ENCODE results near the gene PPM1D.
"Not testable (repeated sequence)": the region's sequence is repeated elsewhere in the genome, so short reads cannot be mapped to it uniquely, and the experiment has no call there.

PPM1D gene

GRCh38 chr17:60593441-60594036 lies 6.5 kb upstream of the PPM1D start:
- in situ Hi-C loops (cut with HindIII; ENCODE audit: low sequenced_read_pairs), result not testable (repeated sequence)

- in situ Hi-C loops (cut with HindIII; ENCODE audit: low sequenced_read_pairs), result not testable (repeated sequence)
Measured at GRCh38 chr17:60594170-60594569, 5.8 kb upstream of the PPM1D start.

GRCh38 chr17:60594734-60595133 lies 5.3 kb upstream of the PPM1D start:
- in situ Hi-C loops (cut with HindIII; ENCODE audit: low sequenced_read_pairs), result no loop called here

GRCh38 chr17:60597297-60597696 lies 2.7 kb upstream of the PPM1D start:
- in situ Hi-C loops (cut with HindIII; ENCODE audit: low sequenced_read_pairs), result no loop called here

- in situ Hi-C loops (cut with HindIII; ENCODE audit: low sequenced_read_pairs), result no loop called here
Measured at GRCh38 chr17:60598001-60598736, 1.8 kb upstream of the PPM1D start.

GRCh38 chr17:60599220-60599619 lies 773 bp upstream of the PPM1D start:
- in situ Hi-C loops (cut with HindIII; ENCODE audit: low sequenced_read_pairs), result no loop called here

GRCh38 chr17:60600490-60601446 lies 775 bp downstream of the PPM1D start:
- in situ Hi-C loops (cut with HindIII; ENCODE audit: low sequenced_read_pairs), result no loop called here

- in situ Hi-C loops (cut with HindIII; ENCODE audit: low sequenced_read_pairs), result no loop called here
Measured at GRCh38 chr17:60601447-60602384, 1.7 kb downstream of the PPM1D start.

GRCh38 chr17:60602385-60602742 lies 2.4 kb downstream of the PPM1D start:
- in situ Hi-C loops (cut with HindIII; ENCODE audit: low sequenced_read_pairs), result no loop called here

- in situ Hi-C loops (cut with HindIII; ENCODE audit: low sequenced_read_pairs), result no loop called here
Measured at GRCh38 chr17:60602871-60603270, 2.9 kb downstream of the PPM1D start.

GRCh38 chr17:60603477-60603876 lies 3.5 kb downstream of the PPM1D start:
- in situ Hi-C loops (cut with HindIII; ENCODE audit: low sequenced_read_pairs), result not testable (repeated sequence)

- in situ Hi-C loops (cut with HindIII; ENCODE audit: low sequenced_read_pairs), result no loop called here
Measured at GRCh38 chr17:60604686-60605334, 4.8 kb downstream of the PPM1D start.

GRCh38 chr17:60606036-60606435 lies 6.0 kb downstream of the PPM1D start:
- in situ Hi-C loops (cut with HindIII; ENCODE audit: low sequenced_read_pairs), result no loop called here

GRCh38 chr17:60610473-60610872 lies 10.5 kb downstream of the PPM1D start:
- in situ Hi-C loops (cut with HindIII; ENCODE audit: low sequenced_read_pairs), result no loop called here

- in situ Hi-C loops (cut with HindIII; ENCODE audit: low sequenced_read_pairs), result not testable (repeated sequence)
Measured at GRCh38 chr17:60611321-60611720, 11.3 kb downstream of the PPM1D start.

- in situ Hi-C loops (cut with HindIII; ENCODE audit: low sequenced_read_pairs), result no loop called here
Measured at GRCh38 chr17:60613325-60613724, 13.3 kb downstream of the PPM1D start.

GRCh38 chr17:60613796-60614195 lies 13.8 kb downstream of the PPM1D start:
- in situ Hi-C loops (cut with HindIII; ENCODE audit: low sequenced_read_pairs), result not testable (repeated sequence)

- in situ Hi-C loops (cut with HindIII; ENCODE audit: low sequenced_read_pairs), result not testable (repeated sequence)
Measured at GRCh38 chr17:60614247-60614646, 14.3 kb downstream of the PPM1D start.

GRCh38 chr17:60615108-60615507 lies 15.1 kb downstream of the PPM1D start:
- in situ Hi-C loops (cut with HindIII; ENCODE audit: low sequenced_read_pairs), result no loop called here

- in situ Hi-C loops (cut with HindIII; ENCODE audit: low sequenced_read_pairs), result no loop called here
Measured at GRCh38 chr17:60615840-60616239, 15.8 kb downstream of the PPM1D start.

Data from DLD1 (cell line).